Measurements from ENCODE around the gene GAS2L2.

Gene GAS2L2

GRCh38 chr17:35700150-35700549 lies 52.9 kb downstream of the GAS2L2 start:
- in situ Hi-C loops (cut with MboI; ENCODE audit: low sequenced_read_pairs, unreplicated experiment): no loop called here
- DNase-seq (ENCODE audit: low spot score): no peak
- TF ChIP-seq, protein P1, sequence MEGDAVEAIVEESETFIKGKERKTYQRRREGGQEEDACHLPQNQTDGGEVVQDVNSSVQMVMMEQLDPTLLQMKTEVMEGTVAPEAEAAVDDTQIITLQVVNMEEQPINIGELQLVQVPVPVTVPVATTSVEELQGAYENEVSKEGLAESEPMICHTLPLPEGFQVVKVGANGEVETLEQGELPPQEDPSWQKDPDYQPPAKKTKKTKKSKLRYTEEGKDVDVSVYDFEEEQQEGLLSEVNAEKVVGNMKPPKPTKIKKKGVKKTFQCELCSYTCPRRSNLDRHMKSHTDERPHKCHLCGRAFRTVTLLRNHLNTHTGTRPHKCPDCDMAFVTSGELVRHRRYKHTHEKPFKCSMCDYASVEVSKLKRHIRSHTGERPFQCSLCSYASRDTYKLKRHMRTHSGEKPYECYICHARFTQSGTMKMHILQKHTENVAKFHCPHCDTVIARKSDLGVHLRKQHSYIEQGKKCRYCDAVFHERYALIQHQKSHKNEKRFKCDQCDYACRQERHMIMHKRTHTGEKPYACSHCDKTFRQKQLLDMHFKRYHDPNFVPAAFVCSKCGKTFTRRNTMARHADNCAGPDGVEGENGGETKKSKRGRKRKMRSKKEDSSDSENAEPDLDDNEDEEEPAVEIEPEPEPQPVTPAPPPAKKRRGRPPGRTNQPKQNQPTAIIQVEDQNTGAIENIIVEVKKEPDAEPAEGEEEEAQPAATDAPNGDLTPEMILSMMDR (IDR thresholded peaks at IDR 0.05; ENCODE audit: borderline replicate concordance, control extremely low read depth, extremely low read depth, insufficient read depth, missing control alignments): no peak

GRCh38 chr17:35698800-35699199 lies 54.2 kb downstream of the GAS2L2 start:
- in situ Hi-C loops (cut with MboI; ENCODE audit: low sequenced_read_pairs, unreplicated experiment): no loop called here
- TF ChIP-seq, protein P1 (IDR thresholded peaks at IDR 0.05; ENCODE audit: borderline replicate concordance, control extremely low read depth, extremely low read depth, insufficient read depth, missing control alignments): no peak
- no peak for DNase-seq (ENCODE audit: low spot score)

GRCh38 chr17:35695613-35696012 lies 57.4 kb downstream of the GAS2L2 start:
- TF ChIP-seq, protein P1 (IDR thresholded peaks at IDR 0.05; ENCODE audit: borderline replicate concordance, control extremely low read depth, extremely low read depth, insufficient read depth, missing control alignments): no peak
- no peak for DNase-seq (ENCODE audit: low spot score)
- in situ Hi-C loops (cut with MboI; ENCODE audit: low sequenced_read_pairs, unreplicated experiment): no loop called here

DNA sequence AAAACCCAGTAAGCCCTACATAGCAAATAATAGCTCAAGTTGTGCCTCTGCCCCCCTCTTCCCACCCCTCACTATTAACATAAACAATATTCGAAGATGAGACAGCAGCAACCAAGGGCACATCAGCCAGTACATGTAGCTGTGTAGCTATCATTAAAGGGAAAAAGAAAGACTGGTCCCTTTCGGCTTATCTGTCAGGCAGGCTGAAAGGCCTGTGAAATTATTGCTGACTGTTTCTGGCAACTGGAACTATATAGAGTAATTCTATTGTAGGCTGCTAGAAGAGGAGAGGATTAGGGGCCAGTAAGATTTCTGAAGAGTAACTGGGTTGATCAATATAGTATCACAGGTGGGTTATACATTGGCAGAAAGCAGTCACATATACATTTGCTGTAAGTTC lies 58.1 kb downstream of the GAS2L2 start:
- TF ChIP-seq, protein P1 (IDR thresholded peaks at IDR 0.05; ENCODE audit: borderline replicate concordance, control extremely low read depth, extremely low read depth, insufficient read depth, missing control alignments): no peak
- DNase-seq (ENCODE audit: low spot score): no peak
- in situ Hi-C loops (cut with MboI; ENCODE audit: low sequenced_read_pairs, unreplicated experiment): no loop called here

Measured in GM13976 (cell line).